ENCODE results near the gene KAT2A. TPM values are rescaled to one million over a fixed set of nuclear protein-coding genes. Genes with fewer than 3 reads are reported as not detected.

Gene KAT2A
- total RNA-seq, 1 experiment from 2014 or later, result 42.1 TPM

DNA sequence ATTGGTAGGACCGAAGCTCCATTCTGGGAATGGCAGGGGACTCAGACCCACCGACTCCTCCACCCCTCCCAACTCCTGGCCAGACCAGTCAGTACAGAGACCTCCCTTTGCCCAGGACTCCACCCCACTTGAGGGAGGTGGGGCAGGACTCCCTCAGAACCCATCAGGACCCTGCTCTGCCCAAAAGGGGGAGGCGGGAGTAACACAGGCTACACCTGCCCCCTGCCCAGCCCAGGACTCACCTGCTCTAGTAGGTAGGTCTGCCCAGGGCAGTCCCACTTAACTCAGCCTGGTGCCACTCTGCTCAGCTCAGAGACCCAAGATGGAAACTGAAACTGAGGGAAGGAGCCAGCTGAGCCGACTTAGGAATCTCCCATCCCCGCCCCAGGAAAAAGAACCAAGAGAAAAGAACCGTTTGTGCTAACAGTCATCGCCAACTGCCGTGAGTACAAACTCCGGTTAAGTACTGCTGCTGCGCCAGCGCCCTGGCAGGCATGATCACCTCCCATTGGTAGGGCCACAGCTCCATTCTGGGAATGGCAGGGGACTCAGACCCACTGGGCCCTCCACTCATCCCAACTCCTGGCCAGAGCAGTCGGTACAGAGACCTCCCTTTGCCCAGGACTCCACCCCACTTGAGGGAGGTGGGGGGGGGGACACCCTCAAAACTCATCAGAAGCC, 9.2 kb downstream of the KAT2A start:
- Histone ChIP-seq H3K36me3 (ENCODE audit: low read depth) (no peaks in the 10 kb centered on the region), H3K4me3 (peak overlapping the region; percentile 18; the same call in 1 of the 2 replicates), H3K4me2 (peak overlapping the region; percentile 47; the same call in 1 of the 2 replicates), H2AFZ (no peak overlapping the region), H3K27me3 (ENCODE audit: insufficient read depth, low read depth) (no peaks in the 10 kb centered on the region), H3K27ac (no peak overlapping the region), H3K9me3 (ENCODE audit: insufficient read depth, low read depth) (no peaks in the 10 kb centered on the region), H3F3A (ENCODE audit: insufficient read depth, low read depth) (peaks cover 9% of the 10 kb centered on the region; the same call in 1 of the 2 replicates), H4K20me1 (ENCODE audit: insufficient read depth) (0 out of 2 replicates have a peak, but pooled peaks cover 3% of the 10 kb centered on the region), H3K4me1 (replicated peaks; ENCODE audit: insufficient read depth) (no peaks in the 10 kb centered on the region), H3K79me2 (ENCODE audit: low read depth) (no peaks in the 10 kb centered on the region), H3K9me2 (ENCODE audit: insufficient read depth) (no peaks in the 10 kb centered on the region)
- BruUV-seq (replicated peaks), result TSS peak; percentile 38
- DNase-seq, result peak in 1 of 2 experiments; percentile 39
- intact Hi-C loops (cut with micrococcal nuclease; ENCODE audit: unreplicated experiment), result no loop called here
- ChIA-PET POLR2A (ENCODE audit: unreplicated experiment) (interaction anchor here (0.6 to 1.1 kb wide), 3 partner anchors 139 to 247 kb away, joined by 3 read pairs; partner anchors contain the start of gene KLHL11), CTCF (interaction anchor here (0.7 kb wide), 1 partner anchor 149 kb away, joined by 4 read pairs; no protein-coding TSS in a partner anchor)
- TF ChIP-seq, protein P1, sequence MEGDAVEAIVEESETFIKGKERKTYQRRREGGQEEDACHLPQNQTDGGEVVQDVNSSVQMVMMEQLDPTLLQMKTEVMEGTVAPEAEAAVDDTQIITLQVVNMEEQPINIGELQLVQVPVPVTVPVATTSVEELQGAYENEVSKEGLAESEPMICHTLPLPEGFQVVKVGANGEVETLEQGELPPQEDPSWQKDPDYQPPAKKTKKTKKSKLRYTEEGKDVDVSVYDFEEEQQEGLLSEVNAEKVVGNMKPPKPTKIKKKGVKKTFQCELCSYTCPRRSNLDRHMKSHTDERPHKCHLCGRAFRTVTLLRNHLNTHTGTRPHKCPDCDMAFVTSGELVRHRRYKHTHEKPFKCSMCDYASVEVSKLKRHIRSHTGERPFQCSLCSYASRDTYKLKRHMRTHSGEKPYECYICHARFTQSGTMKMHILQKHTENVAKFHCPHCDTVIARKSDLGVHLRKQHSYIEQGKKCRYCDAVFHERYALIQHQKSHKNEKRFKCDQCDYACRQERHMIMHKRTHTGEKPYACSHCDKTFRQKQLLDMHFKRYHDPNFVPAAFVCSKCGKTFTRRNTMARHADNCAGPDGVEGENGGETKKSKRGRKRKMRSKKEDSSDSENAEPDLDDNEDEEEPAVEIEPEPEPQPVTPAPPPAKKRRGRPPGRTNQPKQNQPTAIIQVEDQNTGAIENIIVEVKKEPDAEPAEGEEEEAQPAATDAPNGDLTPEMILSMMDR (conservative IDR thresholded peaks at IDR 0.05), result no peak
- TF ChIP-seq EZH2 (IDR thresholded peaks at IDR 0.05; ENCODE audit: low read depth), result no peak

DNA sequence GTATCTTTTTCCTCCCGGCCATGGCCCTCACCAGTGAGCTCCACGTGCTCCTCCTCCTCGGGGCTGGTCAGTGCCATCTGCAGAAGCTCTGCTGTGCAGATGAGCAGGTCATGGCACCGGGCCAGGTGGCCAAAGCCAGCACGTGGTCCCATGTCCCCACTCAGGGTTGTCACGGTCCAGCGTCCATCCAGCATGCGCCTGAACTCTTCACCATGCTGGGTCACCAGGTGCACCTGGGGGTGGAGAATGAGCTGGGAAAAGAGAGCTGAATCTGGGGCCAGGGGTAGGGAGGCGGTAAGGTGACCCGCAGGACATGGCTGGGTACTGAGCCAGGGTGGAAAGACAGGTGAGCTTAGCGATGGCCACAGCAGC, 9.9 kb downstream of the KAT2A start:
- CTCF ChIA-PET, result interaction anchor here (0.6 kb wide), 1 partner anchor 9 kb away, joined by 4 read pairs; no protein-coding TSS in a partner anchor
- no TSS peak for BruUV-seq (replicated peaks)
- Histone ChIP-seq H3K4me2 (no peak overlapping the region), H3K4me1 (replicated peaks; ENCODE audit: insufficient read depth) (no peaks in the 10 kb centered on the region), H3K79me2 (ENCODE audit: low read depth) (no peaks in the 10 kb centered on the region), H3K36me3 (ENCODE audit: low read depth) (no peaks in the 10 kb centered on the region), H3K9me3 (ENCODE audit: insufficient read depth, low read depth) (no peaks in the 10 kb centered on the region), H3K27me3 (ENCODE audit: insufficient read depth, low read depth) (no peaks in the 10 kb centered on the region), H3F3A (ENCODE audit: insufficient read depth, low read depth) (peaks cover 6% of the 10 kb centered on the region; the same call in 1 of the 2 replicates), H2AFZ (no peak overlapping the region), H3K27ac (no peak overlapping the region), H3K4me3 (no peak overlapping the region), H3K9me2 (ENCODE audit: insufficient read depth) (no peaks in the 10 kb centered on the region), H4K20me1 (ENCODE audit: insufficient read depth) (0 out of 2 replicates have a peak, but pooled peaks cover under 1% of the 10 kb centered on the region)
- intact Hi-C loops (cut with micrococcal nuclease; ENCODE audit: unreplicated experiment), result no loop called here
- DNase-seq, result no peak
- no peak for TF ChIP-seq EZH2 (IDR thresholded peaks at IDR 0.05; ENCODE audit: low read depth)
- TF ChIP-seq, protein P1 (conservative IDR thresholded peaks at IDR 0.05), result no peak
- POLR2A ChIA-PET (ENCODE audit: unreplicated experiment), result interaction anchor here (0.6 kb wide), 1 partner anchor 138 kb away, joined by 3 read pairs; no protein-coding TSS in a partner anchor

DNA sequence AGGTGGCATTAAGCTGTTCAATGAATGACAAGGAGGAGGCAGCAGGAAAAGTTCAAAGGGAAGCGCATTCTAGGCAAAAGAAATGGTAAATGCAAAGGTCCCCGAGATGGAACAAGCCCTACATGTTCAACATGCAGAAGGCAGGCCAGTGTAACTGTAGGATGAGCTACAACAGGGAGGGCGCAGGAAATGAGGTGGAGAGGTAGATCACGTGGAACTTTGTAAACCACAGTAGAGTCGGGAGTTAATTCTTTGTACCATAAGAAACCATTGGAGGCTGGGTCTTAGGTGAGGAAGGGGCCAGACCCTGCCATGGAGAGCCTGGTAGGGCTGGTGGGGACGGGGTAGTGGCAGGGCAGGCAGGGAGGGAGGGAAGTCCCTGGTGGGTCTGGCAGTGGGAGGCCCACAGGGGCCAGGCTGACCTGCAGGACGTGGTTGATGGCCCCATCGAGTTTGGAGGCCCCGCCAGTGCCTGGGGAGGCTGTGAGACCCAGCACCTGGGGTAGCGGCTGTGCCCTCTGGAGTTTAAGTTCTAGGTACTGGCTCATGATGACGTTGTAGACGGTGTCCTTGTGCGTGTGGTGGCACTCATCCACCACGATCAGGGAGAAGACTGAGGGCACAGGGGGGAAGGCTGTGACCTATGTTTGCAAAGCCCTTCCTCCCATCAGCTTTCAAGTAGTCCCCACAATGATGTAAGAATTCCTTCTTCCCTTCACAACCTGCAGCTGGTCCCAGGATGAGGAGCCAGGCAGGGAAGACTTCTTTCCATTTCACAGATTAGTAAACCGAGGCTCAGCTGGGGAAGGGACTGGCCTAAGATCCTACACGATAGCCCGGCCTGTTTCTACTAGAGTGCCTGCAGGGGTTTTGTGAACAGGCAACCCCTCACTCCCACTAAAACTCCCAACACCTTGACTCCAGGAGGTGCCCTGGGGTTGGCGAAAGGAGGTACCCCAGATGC, 10.6 kb downstream of the KAT2A start:
- no peaks in the 10 kb centered on the region for H3K9me2 ChIP-seq (ENCODE audit: insufficient read depth)
- H3F3A ChIP-seq (ENCODE audit: insufficient read depth, low read depth), result peaks cover 6% of the 10 kb centered on the region; the same call in 1 of the 2 replicates
- no peak for DNase-seq
- H3K4me3 ChIP-seq, result no peak overlapping the region
- intact Hi-C loops (cut with micrococcal nuclease; ENCODE audit: unreplicated experiment), result no loop called here
- no peak overlapping the region for H2AFZ ChIP-seq
- POLR2A ChIA-PET (ENCODE audit: unreplicated experiment), result no interaction called here
- no peaks in the 10 kb centered on the region for H3K36me3 ChIP-seq (ENCODE audit: low read depth)
- TF ChIP-seq, protein P1 (conservative IDR thresholded peaks at IDR 0.05), result no peak
- TF ChIP-seq EZH2 (IDR thresholded peaks at IDR 0.05; ENCODE audit: low read depth), result no peak
- no peaks in the 10 kb centered on the region for H3K9me3 ChIP-seq (ENCODE audit: insufficient read depth, low read depth)
- H4K20me1 ChIP-seq (ENCODE audit: insufficient read depth), result no peaks in the 10 kb centered on the region
- no peaks in the 10 kb centered on the region for H3K79me2 ChIP-seq (ENCODE audit: low read depth)
- no peak overlapping the region for H3K27ac ChIP-seq
- CTCF ChIA-PET, result interaction anchor here (0.6 kb wide), 1 partner anchor 10 kb away, joined by 4 read pairs; no protein-coding TSS in a partner anchor
- no peak overlapping the region for H3K4me2 ChIP-seq
- no peaks in the 10 kb centered on the region for H3K27me3 ChIP-seq (ENCODE audit: insufficient read depth, low read depth)
- no TSS peak for BruUV-seq (replicated peaks)
- no peaks in the 10 kb centered on the region for H3K4me1 ChIP-seq (replicated peaks; ENCODE audit: insufficient read depth)
